Right lobe of liver (tissue), 6 donors: ENCODE results near the gene ANK2. TPM values are rescaled to one million over a fixed set of nuclear protein-coding genes. Genes with fewer than 3 reads are reported as not detected.
A peak's percentile ranks its signal among the peaks of the same experiment; 100 is the strongest.

ENCODE experiments used
- ATAC-seq, 4 donors: fragments of 200-7000 bp; cut with Tn5 transposase; one replicate each; pipeline ENCODE4 v1.9.1; 2020; ENCODE audit warnings: mild to moderate bottlenecking in 4 of 4, moderate library complexity in 4 of 4
- DNase-seq, 3 donors: peaks; one replicate each; pipeline ENCODE4 v3.0.0-alpha.2; 2020
- H3K27ac ChIP-seq, 3 donors: fragments of 200-600 bp; one replicate each; pipeline ENCODE4 v1.8.0; 2022
- H3K27me3 ChIP-seq, 2 donors: fragments of 200-600 bp; one replicate each; pipeline ENCODE4 v1.8.0; 2022
- H3K36me3 ChIP-seq, 4 donors: fragments of 200-600 bp; sonication (generic) in 1 of 4; one replicate each; pipeline versions ENCODE4 v1.5.1 to v1.8.0; 2017 to 2022; ENCODE audit warnings: control low read depth in 1 of 4
- H3K4me1 ChIP-seq, 4 donors: fragments of 200-600 bp; sonication (generic) in 1 of 4; one replicate each; pipeline versions ENCODE4 v1.5.1 to v1.8.0; 2017 to 2022; ENCODE audit warnings: control low read depth in 1 of 4
- H3K4me3 ChIP-seq, 3 donors: fragments of 200-600 bp; one replicate each; pipeline ENCODE4 v1.8.0; 2022
- H3K9me3 ChIP-seq, 4 donors: fragments of 200-600 bp; sonication (generic) in 1 of 4; one replicate each; pipeline versions ENCODE4 v1.5.1 to v1.8.0; 2017 to 2022; ENCODE audit warnings: control low read depth in 1 of 4
- CTCF ChIP-seq, 4 donors: fragments of 200-600 bp in 3 of 4; fragments of 450-650 bp in 1 of 4; IDR thresholded peaks; one replicate each; pipeline versions ENCODE4 v1.5.1 to v1.8.0; 2016 to 2022; ENCODE audit warnings: antibody characterized with exemption in 4 of 4, mild to moderate bottlenecking in 2 of 4
- POLR2A ChIP-seq: fragments of 450-650 bp; IDR thresholded peaks from one replicate; pipeline ENCODE4 v1.6.1; 2017; ENCODE audit warnings: antibody characterized with exemption, mild to moderate bottlenecking
- WGBS: methylation state at CpG from one replicate; pipeline ENCODE4 v1.1.6; 2018; ENCODE audit warnings: low coverage, low lambda C conversion rate; ENCODE audit not compliant: insufficient coverage; ENCODE audit errors: missing lambda C conversion rate; 5-methylcytosine and 5-hydroxymethylcytosine counted together
- intact Hi-C, 2 donors: fragments of 100-400 bp; cut with DNase I; formaldehyde crosslinking; loops; one replicate each; pipeline versions ENCODE4 v1.11.2 to v1.14.1; 2022
- total RNA-seq, 6 experiments: library from RNA; depleted of rRNA in 2 of 6; stranded (reverse); fragments of >200 nt in 2 of 6; fragmentation: NEBNext Ultra II Directional in 3 of 6; extraction: Animal tissue kit (Norgen Biotek cat#: 25700) in 3 of 6; gene quantifications; one replicate each; pipeline versions ENCODE4 v1.1.0 to v1.2.4, GENCODE V29; 2016 to 2023
- donor health status: DM: no; HTN: yes; CAD: no.
- donor health status: DM: no; HTN: no; CAD: no.
- donor health status: DM: no; HTN: no; CAD: no.
- donor health status: DM: no; HTN: yes; CAD: no.
- donor health status: DM: no; HTN: yes; CAD: no.

ANK2 gene
- total RNA-seq, 6 experiments from 2014 or later = 0.61 to 1.7 (median 1.1) TPM

DNA sequence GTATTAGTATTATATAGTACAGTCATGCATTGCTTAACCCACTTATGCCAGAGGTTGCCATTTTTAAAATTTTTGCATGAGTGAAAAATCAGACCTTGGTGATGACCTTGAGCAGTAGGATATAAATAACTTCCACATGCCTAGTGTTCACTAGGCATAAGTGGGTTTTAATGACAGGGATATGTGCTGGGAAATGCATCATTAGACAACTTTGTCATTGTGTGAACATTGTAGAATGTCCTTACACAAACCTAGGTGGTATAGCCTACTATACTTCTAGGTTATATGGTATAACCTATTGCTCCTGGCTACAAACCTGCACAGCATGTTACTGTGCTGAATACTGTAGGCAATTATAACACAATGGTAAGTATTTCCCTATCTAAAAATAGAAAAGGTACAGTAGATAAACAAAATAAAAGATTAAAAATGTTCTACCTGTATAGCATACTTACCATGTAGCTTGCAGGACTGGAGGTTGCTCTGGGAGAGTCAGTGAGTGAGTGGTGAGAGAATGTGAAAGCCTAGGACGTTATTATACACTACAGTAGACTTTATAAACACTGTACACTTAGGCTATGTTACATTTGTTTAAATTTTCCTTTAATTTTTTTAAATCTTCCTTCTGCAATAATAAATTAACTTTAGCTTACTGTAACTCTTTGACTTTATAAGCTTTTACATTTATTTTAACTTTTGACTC, 326.7 kb downstream of the ANK2 start:
- Histone ChIP-seq H3K27me3 (no peaks in the 10 kb centered on the region), H3K4me3 (no peak overlapping the region), H3K9me3 (no peaks in the 10 kb centered on the region), H3K27ac (no peak overlapping the region), H3K36me3 (no peaks in the 10 kb centered on the region), H3K4me1 (no peaks in the 10 kb centered on the region)
- WGBS = 82% methylated on average over 1 of the region's 1 CpG
- ATAC-seq = no peak
- TF ChIP-seq POLR2A = no peak
- TF ChIP-seq CTCF (IDR thresholded peaks at IDR 0.05) = no peak
- DNase-seq = no peak
- intact Hi-C loops = no loop called here

DNA sequence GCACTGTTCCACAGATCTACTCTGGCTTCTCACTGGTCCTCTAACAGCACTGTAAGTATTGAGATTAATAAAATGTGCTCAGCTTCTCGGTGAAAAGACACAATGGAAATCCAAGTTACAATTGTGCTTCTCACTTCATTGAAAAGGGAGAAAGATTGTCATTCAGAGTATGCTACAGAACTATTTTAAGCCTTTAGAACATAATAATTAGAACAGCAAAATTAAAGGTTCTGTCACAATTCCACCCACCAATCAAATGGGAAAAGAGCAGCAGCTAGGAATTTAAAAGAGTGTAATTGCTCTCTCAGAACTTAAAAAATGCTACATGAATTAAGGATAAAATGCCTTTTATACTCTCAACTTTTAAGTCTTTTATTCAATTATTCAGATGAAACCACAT, 329.4 kb downstream of the ANK2 start:
- no peak overlapping the region for H3K27ac ChIP-seq
- 100% methylated on average over 1 of the region's 1 CpG for WGBS
- no peak overlapping the region for H3K4me3 ChIP-seq
- no peak for DNase-seq
- H3K9me3 ChIP-seq = no peaks in the 10 kb centered on the region
- H3K27me3 ChIP-seq = no peaks in the 10 kb centered on the region
- H3K4me1 ChIP-seq = no peaks in the 10 kb centered on the region
- no peak for ATAC-seq
- no peaks in the 10 kb centered on the region for H3K36me3 ChIP-seq
- intact Hi-C loops = no loop called here
- no peak for TF ChIP-seq CTCF (IDR thresholded peaks at IDR 0.05)
- TF ChIP-seq POLR2A = no peak

- no peak for DNase-seq
- Histone ChIP-seq H3K4me1 (no peaks in the 10 kb centered on the region), H3K27me3 (no peaks in the 10 kb centered on the region), H3K9me3 (no peaks in the 10 kb centered on the region), H3K27ac (no peak overlapping the region), H3K36me3 (no peaks in the 10 kb centered on the region), H3K4me3 (no peak overlapping the region)
- intact Hi-C loops = no loop called here
- WGBS = 100% methylated on average over 1 of the region's 1 CpG
- TF ChIP-seq CTCF (IDR thresholded peaks at IDR 0.05) = no peak
- no peak for TF ChIP-seq POLR2A
- no peak for ATAC-seq
These were observed 333.3 kb downstream of the ANK2 start for GRCh38 chr4:113382704-113383103.

DNA sequence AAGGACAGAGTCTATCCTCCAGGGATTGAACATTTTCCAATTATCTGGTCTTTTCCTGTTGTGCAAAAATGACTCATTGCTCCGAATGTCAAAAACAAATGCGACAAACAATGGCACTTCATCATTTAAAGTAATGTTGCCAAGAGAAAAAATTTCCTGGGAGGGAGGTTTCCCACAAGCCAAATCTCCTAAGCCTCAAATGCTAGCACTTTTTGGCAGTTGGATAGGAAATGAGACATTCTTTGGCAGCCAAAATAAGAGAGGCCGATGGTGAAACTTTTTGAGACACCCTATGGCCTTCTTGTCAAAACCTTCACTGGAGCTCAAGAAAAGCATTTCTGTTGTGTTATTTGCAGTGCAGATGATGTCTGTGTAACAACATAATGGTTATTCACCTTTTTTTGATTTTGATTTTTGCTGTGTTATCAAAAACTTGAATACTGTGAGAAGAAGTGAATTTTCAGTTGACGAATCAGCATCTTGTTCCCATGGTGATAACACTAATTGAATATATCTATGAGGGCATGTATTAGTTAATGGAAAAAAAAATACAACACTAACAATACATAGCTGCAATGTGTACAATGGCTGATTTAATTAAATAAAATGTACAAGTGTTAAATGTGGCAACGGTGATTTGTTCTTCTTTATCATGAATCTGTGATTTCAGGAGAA, 333.8 kb downstream of the ANK2 start:
- no peak for TF ChIP-seq CTCF (IDR thresholded peaks at IDR 0.05)
- no peak for TF ChIP-seq POLR2A
- intact Hi-C loops = no loop called here
- Histone ChIP-seq H3K4me1 (no peaks in the 10 kb centered on the region), H3K27me3 (no peaks in the 10 kb centered on the region), H3K36me3 (no peaks in the 10 kb centered on the region), H3K27ac (no peak overlapping the region), H3K4me3 (no peak overlapping the region), H3K9me3 (no peaks in the 10 kb centered on the region)
- DNase-seq = no peak
- WGBS = 67% methylated on average over 5 of the region's 5 CpGs
- peak in 3 of 4 donors; percentile 54 to 66 (median 56) for ATAC-seq
